Astrocyte of the spinal cord (primary cell): Measurements from ENCODE around the gene GNG7.
A peak's percentile ranks its signal among the peaks of the same experiment; 100 is the strongest.

ENCODE experiments used
- DNase-seq: peaks from one replicate; pipeline ENCODE4 v3.0.0; 2011; ENCODE audit warnings: low read depth, low spot score
- H3K4me3 ChIP-seq: 2 replicates; pipeline ENCODE4 v1.5.1; 2011; ENCODE audit warnings: low read depth, mild to moderate bottlenecking, low read length, moderate library complexity
- in situ Hi-C: cut with HindIII; loops from 2 replicates; pipeline ENCODE4 v1.10.0; 2017; ENCODE audit warnings: low sequenced_read_pairs
- TF ChIP-seq, protein P1 (sequence below): IDR thresholded peaks from 2 replicates; pipeline ENCODE4 v1.5.1; 2012; ENCODE audit warnings: low read depth, mild to moderate bottlenecking, low read length, inconsistent platforms

GNG7 gene

DNA sequence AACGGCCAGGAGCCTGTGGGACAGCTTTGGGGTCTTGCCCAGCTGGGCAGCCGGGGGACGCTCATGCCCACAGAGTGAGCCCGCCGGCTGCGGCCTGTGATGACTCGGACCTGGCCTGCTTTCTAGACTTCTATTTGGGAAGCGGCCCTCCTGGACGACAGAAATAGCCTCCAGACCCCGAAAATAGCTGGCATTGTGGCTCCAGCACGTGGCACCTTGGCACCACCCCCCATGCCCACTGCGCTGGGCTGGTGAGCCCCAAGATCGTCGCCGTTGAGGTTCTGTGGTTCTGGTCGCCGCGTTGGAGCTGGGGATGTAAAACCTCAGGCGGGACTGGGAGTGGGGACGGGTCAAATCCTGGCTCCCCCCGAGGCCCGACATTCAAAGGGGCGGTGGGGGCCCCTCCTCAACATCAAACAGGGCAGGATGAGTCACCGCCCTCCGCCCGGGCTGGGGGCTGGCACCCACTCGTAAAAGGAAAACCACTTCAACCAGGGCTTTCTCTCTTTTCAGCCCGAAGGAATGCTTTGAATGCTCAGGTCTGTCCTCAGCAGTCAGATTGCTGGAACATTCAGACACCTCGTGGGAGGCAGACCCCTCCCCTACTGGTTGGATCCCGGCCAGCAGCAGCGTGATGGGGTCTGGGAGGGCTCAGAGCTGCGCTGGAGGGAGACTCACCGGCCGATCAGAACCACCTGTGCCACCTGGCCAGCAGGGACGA, 184.5 kb downstream of the GNG7 start:
- in situ Hi-C loops: no loop called here
- TF ChIP-seq, protein P1, sequence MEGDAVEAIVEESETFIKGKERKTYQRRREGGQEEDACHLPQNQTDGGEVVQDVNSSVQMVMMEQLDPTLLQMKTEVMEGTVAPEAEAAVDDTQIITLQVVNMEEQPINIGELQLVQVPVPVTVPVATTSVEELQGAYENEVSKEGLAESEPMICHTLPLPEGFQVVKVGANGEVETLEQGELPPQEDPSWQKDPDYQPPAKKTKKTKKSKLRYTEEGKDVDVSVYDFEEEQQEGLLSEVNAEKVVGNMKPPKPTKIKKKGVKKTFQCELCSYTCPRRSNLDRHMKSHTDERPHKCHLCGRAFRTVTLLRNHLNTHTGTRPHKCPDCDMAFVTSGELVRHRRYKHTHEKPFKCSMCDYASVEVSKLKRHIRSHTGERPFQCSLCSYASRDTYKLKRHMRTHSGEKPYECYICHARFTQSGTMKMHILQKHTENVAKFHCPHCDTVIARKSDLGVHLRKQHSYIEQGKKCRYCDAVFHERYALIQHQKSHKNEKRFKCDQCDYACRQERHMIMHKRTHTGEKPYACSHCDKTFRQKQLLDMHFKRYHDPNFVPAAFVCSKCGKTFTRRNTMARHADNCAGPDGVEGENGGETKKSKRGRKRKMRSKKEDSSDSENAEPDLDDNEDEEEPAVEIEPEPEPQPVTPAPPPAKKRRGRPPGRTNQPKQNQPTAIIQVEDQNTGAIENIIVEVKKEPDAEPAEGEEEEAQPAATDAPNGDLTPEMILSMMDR: no peak
- no peak overlapping the region for H3K4me3 ChIP-seq
- DNase-seq: peak; percentile 79

DNA sequence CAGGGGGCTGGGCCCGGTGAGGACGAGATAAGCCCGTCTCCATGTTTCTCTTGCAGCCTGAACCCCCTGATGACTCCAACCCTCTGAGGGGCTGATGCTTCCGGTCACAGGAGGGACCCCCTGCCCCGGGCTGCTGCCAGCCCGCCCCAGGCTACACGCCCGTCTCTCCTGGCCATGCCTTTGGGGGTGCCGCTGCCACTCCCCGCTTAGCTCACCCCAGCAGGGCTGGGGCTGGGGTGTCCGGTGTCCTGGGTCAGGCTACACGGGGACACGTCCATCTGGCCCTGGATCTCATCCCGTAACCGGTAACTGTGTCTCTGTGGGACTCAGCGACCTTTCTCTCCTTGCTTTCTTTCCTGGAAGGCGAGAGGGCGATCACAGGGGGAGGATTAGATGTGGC, 185.8 kb downstream of the GNG7 start:
- no peak for DNase-seq
- in situ Hi-C loops: no loop called here
- no peak overlapping the region for H3K4me3 ChIP-seq
- TF ChIP-seq, protein P1: no peak

DNA sequence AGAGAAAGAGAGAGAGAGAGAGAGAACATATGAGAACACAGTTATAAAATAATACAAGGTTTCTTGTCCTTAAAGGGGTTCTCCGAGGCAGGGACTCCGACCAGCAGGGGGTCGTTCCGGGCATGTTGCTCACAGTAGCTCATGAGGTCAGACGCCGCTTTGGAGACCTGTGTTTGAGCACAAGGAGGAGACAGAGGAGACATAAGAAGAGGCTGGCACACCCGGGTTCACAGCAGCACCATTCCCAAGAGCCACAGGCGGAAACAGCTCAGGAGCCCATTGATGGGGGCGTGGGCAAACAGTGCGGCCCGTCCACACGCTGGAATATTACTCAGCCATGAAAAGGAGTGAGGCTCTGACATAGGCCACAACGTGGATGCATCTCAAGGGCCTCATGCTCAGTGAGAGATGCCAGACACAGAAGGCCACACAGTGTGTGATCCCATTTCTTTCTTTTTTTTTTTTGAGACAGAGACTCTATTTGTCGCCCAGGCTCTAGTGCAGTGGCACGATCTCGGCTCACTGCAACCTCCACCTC, 187.4 kb downstream of the GNG7 start:
- TF ChIP-seq, protein P1: no peak
- H3K4me3 ChIP-seq: no peak overlapping the region
- in situ Hi-C loops: no loop called here
- DNase-seq: no peak

DNA sequence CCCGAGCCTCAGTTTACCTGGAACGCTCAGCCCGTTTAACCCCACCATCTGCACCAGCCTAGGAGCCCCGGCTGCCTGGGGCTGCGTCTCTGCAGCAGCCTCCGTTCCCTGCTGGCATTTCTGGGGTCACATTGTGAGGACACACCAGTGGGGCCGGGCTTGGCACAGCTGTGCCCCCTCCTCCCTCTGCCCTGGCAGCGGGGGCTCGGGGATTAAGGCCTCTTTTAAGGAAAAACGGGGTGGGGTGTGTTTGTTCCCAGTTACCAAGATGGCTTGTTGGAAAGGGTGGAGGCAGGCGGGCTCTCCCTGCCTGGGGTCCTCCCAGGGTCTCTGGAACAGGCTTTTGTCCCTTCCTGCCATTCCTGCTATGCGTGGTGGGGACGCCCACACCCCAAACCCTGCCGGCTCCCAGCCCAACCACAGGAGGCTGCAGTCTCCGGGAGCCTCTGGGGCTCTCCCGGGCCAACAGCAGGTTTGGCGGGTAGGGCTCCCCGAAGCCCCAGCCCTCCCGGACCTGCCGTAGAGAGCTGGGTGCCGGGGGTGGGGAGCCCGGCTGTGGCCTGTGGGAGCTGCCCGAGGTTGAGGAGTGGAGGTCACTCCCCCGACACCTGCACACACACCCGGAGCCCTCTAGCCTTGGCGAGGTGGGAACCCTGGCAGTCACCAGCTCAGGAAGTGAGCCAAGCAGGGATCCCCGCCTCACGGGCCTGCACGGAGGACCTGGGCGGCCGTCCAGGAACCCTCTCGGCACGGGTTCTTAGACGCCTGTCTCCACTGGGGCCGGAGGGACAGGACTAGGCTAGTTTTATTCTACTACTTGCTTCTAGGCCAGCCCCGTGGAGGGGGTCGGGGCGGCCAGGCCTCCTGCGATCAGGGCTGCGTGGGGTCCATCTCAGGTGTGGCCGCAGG, 189.7 kb downstream of the GNG7 start:
- in situ Hi-C loops: no loop called here
- TF ChIP-seq, protein P1: no peak
- DNase-seq: no peak

DNA sequence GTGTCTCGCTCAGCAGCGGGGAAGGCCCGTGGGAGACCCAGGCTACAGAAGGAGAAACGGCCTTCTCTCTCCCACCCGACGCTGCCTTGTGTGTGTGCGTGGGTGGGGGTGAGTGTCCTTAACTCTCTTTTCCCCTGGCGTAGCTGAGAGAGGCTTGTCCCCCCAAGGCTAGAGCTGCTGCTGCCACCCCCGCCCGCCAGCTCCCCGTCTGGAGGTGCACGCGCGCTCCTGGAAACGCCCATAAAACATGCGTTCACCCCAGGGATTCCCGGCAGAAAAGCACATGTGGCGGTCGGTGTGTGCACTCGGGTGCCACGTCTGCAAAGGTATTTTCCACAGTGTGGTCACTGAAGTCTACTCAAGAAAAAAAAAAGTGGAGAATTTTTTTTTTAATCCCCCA, 190.5 kb downstream of the GNG7 start:
- in situ Hi-C loops: no loop called here
- no peak for DNase-seq
- TF ChIP-seq, protein P1: no peak
- no peak overlapping the region for H3K4me3 ChIP-seq

More for the DNA sequence above, 189.7 kb downstream of the GNG7 start:
- H3K4me3 ChIP-seq: no peak overlapping the region

DNA sequence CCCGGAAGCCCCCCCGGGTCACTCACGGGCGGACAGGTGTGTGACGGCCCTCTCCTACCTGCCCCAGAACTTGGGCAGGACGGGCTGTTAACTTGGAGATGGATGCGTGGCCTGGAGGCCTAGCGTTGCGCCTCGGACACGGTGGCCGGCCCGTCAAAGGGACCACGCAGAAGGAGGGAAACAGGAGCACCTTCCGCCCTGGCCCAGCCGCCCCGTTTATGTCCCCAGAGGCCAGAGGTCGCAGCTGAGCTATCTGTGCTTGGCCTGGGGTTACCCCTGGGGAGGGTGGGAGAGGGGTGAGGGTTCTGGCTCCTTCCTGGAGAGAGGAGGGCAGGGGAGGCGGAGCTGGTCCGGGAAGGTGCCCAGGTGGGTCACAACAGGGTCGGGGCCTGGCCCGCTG, 190.9 kb downstream of the GNG7 start:
- TF ChIP-seq, protein P1: no peak
- in situ Hi-C loops: no loop called here
- no peak overlapping the region for H3K4me3 ChIP-seq
- no peak for DNase-seq
